NCI-H1048 (cell line): ENCODE measurements around the gene DHRS7B.
"Not testable (repeated sequence)": the region's sequence is repeated elsewhere in the genome, so short reads cannot be mapped to it uniquely, and the experiment has no call there.

ENCODE experiments used
- DNase-seq: peaks from one replicate; lab custom pipeline; 2025; lab: John Stamatoyannopoulos, UW

DHRS7B gene

GRCh38 chr17:21177854-21178600 is 51.3 kb downstream of the DHRS7B start:
- no peak for DNase-seq

GRCh38 chr17:21183468-21183867 is 56.7 kb downstream of the DHRS7B start:
- no peak for DNase-seq

- DNase-seq = no peak
Measured at GRCh38 chr17:21184570-21184969, 57.8 kb downstream of the DHRS7B start.

GRCh38 chr17:21185061-21185460 is 58.3 kb downstream of the DHRS7B start:
- no peak for DNase-seq

GRCh38 chr17:21186399-21187187 is 59.8 kb downstream of the DHRS7B start:
- DNase-seq = no peak

GRCh38 chr17:21189361-21189760 is 62.6 kb downstream of the DHRS7B start:
- DNase-seq = no peak

- DNase-seq = no peak
Measured at GRCh38 chr17:21190078-21190477, 63.3 kb downstream of the DHRS7B start.

GRCh38 chr17:21191698-21192097 is 64.9 kb downstream of the DHRS7B start:
- DNase-seq = no peak

- not testable (repeated sequence) for DNase-seq
Measured at GRCh38 chr17:21192414-21192813, 65.7 kb downstream of the DHRS7B start.

- DNase-seq = no peak
Measured at GRCh38 chr17:21193031-21193430, 66.3 kb downstream of the DHRS7B start.

- DNase-seq = no peak
Measured at GRCh38 chr17:21194226-21194625, 67.5 kb downstream of the DHRS7B start.

- DNase-seq = no peak
Measured at GRCh38 chr17:21194703-21195102, 67.9 kb downstream of the DHRS7B start.

GRCh38 chr17:21196126-21196525 is 69.4 kb downstream of the DHRS7B start:
- DNase-seq = no peak

- DNase-seq = no peak
Measured at GRCh38 chr17:21198411-21198810, 71.6 kb downstream of the DHRS7B start.

- DNase-seq = no peak
Measured at GRCh38 chr17:21199311-21199710, 72.5 kb downstream of the DHRS7B start.

GRCh38 chr17:21199856-21200255 is 73.1 kb downstream of the DHRS7B start:
- no peak for DNase-seq

- DNase-seq = no peak
Measured at GRCh38 chr17:21200590-21201297, 74.0 kb downstream of the DHRS7B start.

- no peak for DNase-seq
Measured at GRCh38 chr17:21201298-21201595, 74.5 kb downstream of the DHRS7B start.

- DNase-seq = no peak
Measured at GRCh38 chr17:21201874-21202273, 75.1 kb downstream of the DHRS7B start.

GRCh38 chr17:21202512-21202911 is 75.7 kb downstream of the DHRS7B start:
- DNase-seq = no peak

- DNase-seq = no peak
Measured at GRCh38 chr17:21204935-21205334, 78.2 kb downstream of the DHRS7B start.

GRCh38 chr17:21208352-21208751 is 81.6 kb downstream of the DHRS7B start:
- DNase-seq = no peak
